ENCODE results near the gene MCF2L.

The MCF2L gene

GRCh38 chr13:113148940-113149503, 180.0 kb downstream of the MCF2L start:
- H4K8ac ChIP-seq (ENCODE audit: low read length): no peak overlapping the region
- H3K27ac ChIP-seq (ENCODE audit: low read length, poor library complexity, severe bottlenecking): no peak overlapping the region
- no peak overlapping the region for H2AFZ ChIP-seq (ENCODE audit: low read depth, low read length)
- H3K9me3 ChIP-seq (ENCODE audit: control insufficient read depth, low read length): no peaks in the 10 kb centered on the region
- H2AK5ac ChIP-seq (ENCODE audit: low read length, severe bottlenecking): no peak overlapping the region
- no peak overlapping the region for H3K4me3 ChIP-seq (ENCODE audit: insufficient read depth in 1 of 2, low read depth in 1 of 2, low read length in 2 of 2)
- no peaks in the 10 kb centered on the region for H3K36me3 ChIP-seq (ENCODE audit: control insufficient read depth in 1 of 2, insufficient read depth in 2 of 2, low read depth in 1 of 2, low read length in 2 of 2)
- H4K91ac ChIP-seq (ENCODE audit: low read length): no peak overlapping the region
- no peak overlapping the region for H2BK5ac ChIP-seq (ENCODE audit: low read depth, low read length, poor library complexity, severe bottlenecking)
- H2BK12ac ChIP-seq (ENCODE audit: low read length in 2 of 2): no peak overlapping the region
- no peak overlapping the region for H3K4ac ChIP-seq (ENCODE audit: low read depth in 1 of 2, low read length in 2 of 2)
- no peak overlapping the region for H2BK15ac ChIP-seq (ENCODE audit: low read depth, poor library complexity, severe bottlenecking)
- H3K18ac ChIP-seq (ENCODE audit: low read depth in 1 of 2, low read length in 2 of 2): no peak overlapping the region
- H3K79me1 ChIP-seq (replicated peaks; ENCODE audit: low read length, poor library complexity, severe bottlenecking): no peaks in the 10 kb centered on the region
- 95% methylated on average over 38 of the region's 38 CpGs for WGBS
- H3K14ac ChIP-seq (ENCODE audit: low read length in 2 of 2): no peak overlapping the region
- peaks cover 16% of the 10 kb centered on the region for H3K4me1 ChIP-seq (ENCODE audit: control insufficient read depth, insufficient read depth, low read depth, low read length)
- H3K23ac ChIP-seq (ENCODE audit: low read length in 2 of 2): no peak overlapping the region
- peaks cover 0 to 5% of the 10 kb centered on the region in 2 experiments for H3K27me3 ChIP-seq (ENCODE audit: control insufficient read depth in 1 of 2, insufficient read depth in 1 of 2, low read length in 2 of 2)
- no peak overlapping the region for H3K4me2 ChIP-seq (ENCODE audit: low read length, poor library complexity, severe bottlenecking)
- H2BK120ac ChIP-seq (ENCODE audit: low read depth, low read length): no peak overlapping the region
- H3K9ac ChIP-seq (ENCODE audit: low read length): no peak overlapping the region
- no peak for DNase-seq

Measured in mesenchymal stem cell (in vitro differentiated cells and primary cell).